ENCODE measurements around the gene SFXN1. TPM values are rescaled to one million over a fixed set of nuclear protein-coding genes. Genes with fewer than 3 reads are reported as not detected.

SFXN1 gene
- polyA plus RNA-seq, 4 donors: 14.9 to 42.1 (median 22.4) TPM

DNA sequence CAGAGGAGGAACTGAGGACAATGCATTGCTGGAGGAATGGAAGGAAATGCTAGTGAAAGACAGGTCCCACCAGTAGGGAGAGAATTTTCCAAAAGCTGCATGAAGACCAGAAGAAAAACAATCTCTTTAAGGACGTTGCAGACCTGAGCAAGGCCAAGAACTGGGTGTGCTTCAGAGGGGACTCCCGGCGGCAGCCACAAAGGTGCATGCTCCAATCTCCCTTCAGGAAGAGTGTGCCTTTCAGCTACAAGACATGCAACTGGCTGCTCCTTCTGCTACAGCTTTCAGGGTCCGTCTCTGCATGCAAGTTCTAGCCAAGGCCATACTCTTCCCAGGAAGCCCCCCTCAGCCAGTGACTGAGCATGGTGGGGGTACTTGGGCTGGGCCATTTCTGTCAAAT lies 62.9 kb downstream of the SFXN1 start:
- no peak overlapping the region for H3K27ac ChIP-seq (ENCODE audit: low read depth in 1 of 3, low read length in 2 of 3)
- no peak overlapping the region for H3K4me3 ChIP-seq (ENCODE audit: low read depth in 1 of 3, low read length in 3 of 3)
- H3K27me3 ChIP-seq (ENCODE audit: control insufficient read depth in 3 of 3, insufficient read depth in 3 of 3, low read length in 3 of 3): no peaks in the 10 kb centered on the region
- DNase-seq (no peak), FAIRE-seq (no peak)
- WGBS, 3 donors: 57 to 65% (median 64%) methylated on average over 4 of the region's 4 CpGs
- no peaks in the 10 kb centered on the region for H3K4me1 ChIP-seq (ENCODE audit: control insufficient read depth in 3 of 3, insufficient read depth in 2 of 3, low read depth in 1 of 3, low read length in 2 of 3)
- H3K9me3 ChIP-seq (ENCODE audit: control insufficient read depth in 2 of 2, insufficient read depth in 1 of 2, low read depth in 1 of 2, low read length in 1 of 2): no peaks in the 10 kb centered on the region
- H3K36me3 ChIP-seq (ENCODE audit: control insufficient read depth in 3 of 3, insufficient read depth in 2 of 3, low read depth in 1 of 3, low read length in 3 of 3): no peaks in the 10 kb centered on the region

DNA sequence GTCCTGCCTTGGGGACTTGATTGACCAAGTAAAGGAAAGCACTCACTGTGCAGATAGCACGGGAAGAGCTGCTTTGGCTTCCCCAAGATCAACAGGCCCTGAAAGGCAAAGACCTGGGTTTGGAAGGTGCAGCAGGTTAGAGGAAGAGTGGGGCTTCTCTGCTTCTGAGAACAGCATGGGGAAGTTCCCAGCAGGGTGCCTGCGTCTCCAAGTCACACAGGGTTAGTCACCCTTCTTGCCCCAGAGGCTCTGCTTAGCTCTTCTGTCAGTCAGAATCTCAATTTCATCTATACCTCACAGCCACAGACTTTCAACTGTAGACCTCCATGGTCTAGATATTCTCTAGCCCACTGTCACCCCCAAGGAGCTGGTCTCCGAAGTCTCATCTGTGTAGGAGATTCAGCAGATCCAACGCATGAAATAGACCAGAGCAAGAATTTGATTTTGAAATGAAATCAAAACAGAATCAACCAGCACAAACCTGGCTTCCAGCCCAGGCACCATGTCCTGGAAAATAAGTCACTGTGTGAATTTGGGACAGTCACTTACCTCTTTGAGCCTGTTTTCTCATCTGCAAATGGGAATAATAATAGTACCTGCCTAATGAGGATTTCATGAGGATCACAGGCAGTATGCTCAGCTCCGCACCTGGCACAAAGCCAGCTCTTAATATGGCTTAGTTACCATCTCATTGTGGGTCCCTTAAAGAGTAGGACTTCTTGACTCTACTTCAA lies 64.0 kb downstream of the SFXN1 start:
- DNase-seq (no peak), FAIRE-seq (no peak)
- Histone ChIP-seq H3K4me1 (ENCODE audit: control insufficient read depth in 3 of 3, insufficient read depth in 2 of 3, low read depth in 1 of 3, low read length in 2 of 3) (no peaks in the 10 kb centered on the region), H3K27me3 (ENCODE audit: control insufficient read depth in 3 of 3, insufficient read depth in 3 of 3, low read length in 3 of 3) (peaks cover 0 to 1% (median under 1%) of the 10 kb centered on the region in 3 donors), H3K27ac (ENCODE audit: low read depth in 1 of 3, low read length in 2 of 3) (no peak overlapping the region), H3K4me3 (ENCODE audit: low read depth in 1 of 3, low read length in 3 of 3) (no peak overlapping the region), H3K9me3 (ENCODE audit: control insufficient read depth in 2 of 2, insufficient read depth in 1 of 2, low read depth in 1 of 2, low read length in 1 of 2) (no peaks in the 10 kb centered on the region), H3K36me3 (ENCODE audit: control insufficient read depth in 3 of 3, insufficient read depth in 2 of 3, low read depth in 1 of 3, low read length in 3 of 3) (no peaks in the 10 kb centered on the region)
- WGBS, 3 donors: 58 to 68% (median 64%) methylated on average over 5 of the region's 5 CpGs

DNA sequence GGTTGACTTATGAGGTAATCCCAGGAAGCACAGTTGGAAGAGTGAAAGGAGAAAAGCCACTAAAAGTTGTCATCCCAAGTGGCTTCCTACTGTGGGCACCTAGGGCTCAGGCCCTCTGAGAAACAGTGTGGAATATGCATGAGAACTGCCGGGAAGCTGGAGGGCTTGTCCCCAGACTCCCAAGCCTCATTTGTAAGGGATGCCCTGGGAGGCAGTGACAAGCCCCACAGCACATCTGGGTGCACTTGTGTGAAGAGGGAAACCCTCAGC lies 64.5 kb downstream of the SFXN1 start:
- Histone ChIP-seq H3K4me1 (ENCODE audit: control insufficient read depth in 3 of 3, insufficient read depth in 2 of 3, low read depth in 1 of 3, low read length in 2 of 3) (no peaks in the 10 kb centered on the region), H3K4me3 (ENCODE audit: low read depth in 1 of 3, low read length in 3 of 3) (no peak overlapping the region), H3K27ac (ENCODE audit: low read depth in 1 of 3, low read length in 2 of 3) (no peak overlapping the region), H3K36me3 (ENCODE audit: control insufficient read depth in 3 of 3, insufficient read depth in 2 of 3, low read depth in 1 of 3, low read length in 3 of 3) (no peaks in the 10 kb centered on the region), H3K9me3 (ENCODE audit: control insufficient read depth in 2 of 2, insufficient read depth in 1 of 2, low read depth in 1 of 2, low read length in 1 of 2) (no peaks in the 10 kb centered on the region), H3K27me3 (ENCODE audit: control insufficient read depth in 3 of 3, insufficient read depth in 3 of 3, low read length in 3 of 3) (peaks cover 0 to 6% (median 2%) of the 10 kb centered on the region in 3 donors)
- FAIRE-seq: no peak
- WGBS, 3 donors: 71 to 80% (median 77%) methylated on average over 1 of the region's 1 CpG
- DNase-seq: no peak

DNA sequence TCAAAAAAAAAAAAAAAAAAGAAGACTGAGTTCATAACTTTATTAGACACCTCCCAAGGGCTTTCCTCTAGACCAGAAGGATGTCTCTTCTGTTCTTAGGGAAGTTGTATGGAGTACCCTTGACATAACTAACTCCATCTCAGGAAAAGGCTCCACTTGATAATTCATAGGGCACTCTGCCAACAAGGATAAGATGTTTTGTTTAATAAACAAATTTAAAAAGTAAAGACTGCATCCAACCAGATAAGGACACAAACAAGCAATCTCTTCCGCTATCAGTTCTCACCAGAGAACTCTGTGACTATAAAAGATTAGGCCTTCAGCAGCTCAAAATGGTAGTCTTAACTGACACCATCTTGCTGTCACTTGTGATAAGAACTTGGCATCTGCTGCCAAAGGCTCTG lies 65.8 kb downstream of the SFXN1 start:
- no peak overlapping the region for H3K4me3 ChIP-seq (ENCODE audit: low read depth in 1 of 3, low read length in 3 of 3)
- peaks cover 0 to 8% (median 2%) of the 10 kb centered on the region in 3 donors for H3K27me3 ChIP-seq (ENCODE audit: control insufficient read depth in 3 of 3, insufficient read depth in 3 of 3, low read length in 3 of 3)
- FAIRE-seq (no peak), DNase-seq (no peak)
- no peak overlapping the region for H3K27ac ChIP-seq (ENCODE audit: low read depth in 1 of 3, low read length in 2 of 3)
- WGBS, 3 donors: 93 to 96% (median 93%) methylated on average over 1 of the region's 1 CpG
- no peaks in the 10 kb centered on the region for H3K9me3 ChIP-seq (ENCODE audit: control insufficient read depth in 2 of 2, insufficient read depth in 1 of 2, low read depth in 1 of 2, low read length in 1 of 2)
- no peaks in the 10 kb centered on the region for H3K4me1 ChIP-seq (ENCODE audit: control insufficient read depth in 3 of 3, insufficient read depth in 2 of 3, low read depth in 1 of 3, low read length in 2 of 3)
- no peaks in the 10 kb centered on the region for H3K36me3 ChIP-seq (ENCODE audit: control insufficient read depth in 3 of 3, insufficient read depth in 2 of 3, low read depth in 1 of 3, low read length in 3 of 3)

DNA sequence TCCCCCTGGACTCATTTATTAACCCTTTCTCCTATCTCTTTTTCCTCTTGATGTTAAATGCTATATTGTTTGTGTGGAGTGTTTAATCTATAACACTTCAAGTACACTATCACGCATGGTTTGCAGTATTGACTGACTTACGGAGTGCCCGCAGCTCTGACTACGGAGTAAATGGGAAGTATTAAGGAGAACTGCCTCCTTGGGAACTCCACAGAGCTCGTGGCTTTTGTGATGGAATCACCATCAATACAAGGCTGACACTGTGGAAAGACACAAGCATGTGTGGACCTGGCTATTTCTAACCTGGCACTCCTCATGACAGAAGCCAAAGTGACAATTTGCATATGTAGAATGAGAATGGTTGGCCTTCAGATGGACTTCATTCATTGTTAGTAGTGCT lies 66.2 kb downstream of the SFXN1 start:
- Histone ChIP-seq H3K9me3 (ENCODE audit: control insufficient read depth in 2 of 2, insufficient read depth in 1 of 2, low read depth in 1 of 2, low read length in 1 of 2) (no peaks in the 10 kb centered on the region), H3K4me3 (ENCODE audit: low read depth in 1 of 3, low read length in 3 of 3) (no peak overlapping the region), H3K4me1 (ENCODE audit: control insufficient read depth in 3 of 3, insufficient read depth in 2 of 3, low read depth in 1 of 3, low read length in 2 of 3) (no peaks in the 10 kb centered on the region), H3K36me3 (ENCODE audit: control insufficient read depth in 3 of 3, insufficient read depth in 2 of 3, low read depth in 1 of 3, low read length in 3 of 3) (no peaks in the 10 kb centered on the region), H3K27ac (ENCODE audit: low read depth in 1 of 3, low read length in 2 of 3) (no peak overlapping the region), H3K27me3 (ENCODE audit: control insufficient read depth in 3 of 3, insufficient read depth in 3 of 3, low read length in 3 of 3) (peaks cover 0 to 8% (median 2%) of the 10 kb centered on the region in 3 donors)
- DNase-seq (no peak), FAIRE-seq (no peak)
- 85 to 91% (median 87%) methylated on average over 5 of the region's 5 CpGs for WGBS, 3 donors

DNA sequence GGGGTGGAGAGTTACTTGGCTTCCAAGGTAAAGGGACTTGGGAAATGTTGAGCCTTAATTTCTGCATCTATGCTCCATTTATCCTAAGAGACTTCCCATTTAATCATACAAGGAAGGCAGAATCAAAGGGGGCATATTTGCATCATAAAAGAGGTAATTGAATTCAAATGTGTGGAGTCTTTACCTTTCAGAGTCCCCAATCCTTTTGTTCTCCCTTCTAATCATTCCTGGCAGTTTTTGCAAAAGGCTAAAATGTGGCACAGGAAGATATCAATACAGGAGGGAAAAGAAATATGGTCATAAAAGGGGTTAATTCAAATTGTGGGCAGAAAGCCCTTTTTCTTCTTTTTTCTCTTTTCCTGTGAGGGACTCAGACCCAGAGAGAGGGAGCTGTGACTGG lies 69.5 kb downstream of the SFXN1 start:
- peaks cover 0 to 8% (median 2%) of the 10 kb centered on the region in 3 donors for H3K27me3 ChIP-seq (ENCODE audit: control insufficient read depth in 3 of 3, insufficient read depth in 3 of 3, low read length in 3 of 3)
- FAIRE-seq (no peak), DNase-seq (no peak)
- H3K4me3 ChIP-seq (ENCODE audit: low read depth in 1 of 3, low read length in 3 of 3): no peak overlapping the region
- H3K36me3 ChIP-seq (ENCODE audit: control insufficient read depth in 3 of 3, insufficient read depth in 2 of 3, low read depth in 1 of 3, low read length in 3 of 3): no peaks in the 10 kb centered on the region
- H3K27ac ChIP-seq (ENCODE audit: low read depth in 1 of 3, low read length in 2 of 3): no peak overlapping the region
- H3K9me3 ChIP-seq (ENCODE audit: control insufficient read depth in 2 of 2, insufficient read depth in 1 of 2, low read depth in 1 of 2, low read length in 1 of 2): no peaks in the 10 kb centered on the region
- H3K4me1 ChIP-seq (ENCODE audit: control insufficient read depth in 3 of 3, insufficient read depth in 2 of 3, low read depth in 1 of 3, low read length in 2 of 3): no peaks in the 10 kb centered on the region

DNA sequence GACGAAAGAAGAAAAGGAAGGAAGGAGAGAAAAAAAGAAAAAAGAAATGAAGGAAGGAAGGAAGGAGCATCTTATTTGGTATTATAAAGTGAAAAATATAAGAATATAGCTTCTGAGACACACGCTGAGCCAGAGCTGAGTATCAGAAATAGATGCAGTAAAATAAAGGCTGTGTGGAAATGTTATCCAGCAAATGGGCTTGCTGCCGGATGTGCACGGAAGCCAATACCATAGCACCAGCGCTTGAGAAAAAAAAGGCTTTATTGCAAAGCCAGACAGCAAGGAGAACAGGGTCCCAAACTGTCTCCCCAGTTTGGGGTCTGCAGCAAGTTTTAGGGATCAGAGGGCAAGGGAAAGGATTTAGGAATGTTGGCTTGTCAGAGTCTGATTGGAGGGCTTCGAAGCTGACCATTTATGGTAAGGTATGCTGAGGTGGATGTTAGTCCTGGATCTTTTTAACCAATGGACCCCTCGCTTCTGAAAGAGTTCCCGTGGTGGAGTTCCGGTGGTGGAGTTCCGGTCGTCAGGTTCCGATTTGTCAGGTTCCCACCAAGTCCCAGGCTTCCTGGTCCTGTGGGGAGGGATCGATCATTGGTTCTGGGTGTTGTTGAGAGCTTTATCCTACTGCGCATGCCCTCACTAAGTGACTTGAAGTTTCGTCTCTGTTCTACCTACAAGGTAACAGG lies 70.4 kb downstream of the SFXN1 start:
- no peak for FAIRE-seq
- 62 to 81% (median 72%) methylated on average over 15 of the region's 15 CpGs for WGBS, 3 donors
- H3K9me3 ChIP-seq (ENCODE audit: control insufficient read depth in 2 of 2, insufficient read depth in 1 of 2, low read depth in 1 of 2, low read length in 1 of 2): no peaks in the 10 kb centered on the region

DNA sequence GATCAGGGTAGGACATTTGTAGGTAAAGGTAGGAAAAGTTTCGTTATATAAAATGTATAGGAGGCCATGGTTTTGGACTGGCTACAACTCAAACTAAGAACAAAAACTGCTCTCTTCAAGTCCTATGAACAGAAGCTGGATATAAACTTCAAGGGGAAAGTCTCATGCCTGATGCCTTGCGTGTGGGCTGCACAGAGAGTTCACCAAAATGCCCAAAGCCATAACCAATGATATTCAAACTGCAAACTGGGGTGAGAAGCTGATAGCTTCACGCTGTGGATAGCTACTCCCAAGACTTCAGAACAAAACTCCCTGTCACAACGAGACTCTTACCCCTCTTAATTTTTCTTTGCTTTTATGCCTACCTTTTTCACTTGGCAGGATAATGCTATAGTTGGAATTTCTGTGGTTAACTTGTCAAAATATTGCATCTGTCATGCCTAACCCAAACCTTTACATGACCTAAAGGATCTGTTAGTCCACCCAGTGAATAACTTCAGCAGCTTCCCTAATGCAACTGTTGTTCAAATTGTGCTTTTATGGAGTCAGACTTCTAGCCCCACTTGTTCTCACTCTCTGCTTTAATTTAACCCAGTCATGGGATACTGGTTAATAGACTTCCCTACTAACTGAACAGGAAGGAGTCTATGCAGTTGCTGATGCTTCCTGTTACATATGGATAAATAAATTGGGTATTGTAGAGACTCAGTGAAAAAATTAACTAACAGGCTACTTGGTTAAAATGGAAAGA lies 71.9 kb downstream of the SFXN1 start:
- FAIRE-seq: no peak
- 61 to 80% (median 79%) methylated on average over 4 of the region's 4 CpGs for WGBS, 3 donors

More for the DNA sequence above, 70.4 kb downstream of the SFXN1 start:
- DNase-seq: no peak
- no peaks in the 10 kb centered on the region for H3K36me3 ChIP-seq (ENCODE audit: control insufficient read depth in 3 of 3, insufficient read depth in 2 of 3, low read depth in 1 of 3, low read length in 3 of 3)
- no peak overlapping the region for H3K4me3 ChIP-seq (ENCODE audit: low read depth in 1 of 3, low read length in 3 of 3)
- no peaks in the 10 kb centered on the region for H3K4me1 ChIP-seq (ENCODE audit: control insufficient read depth in 3 of 3, insufficient read depth in 2 of 3, low read depth in 1 of 3, low read length in 2 of 3)
- peaks cover 0 to 8% (median 2%) of the 10 kb centered on the region in 3 donors for H3K27me3 ChIP-seq (ENCODE audit: control insufficient read depth in 3 of 3, insufficient read depth in 3 of 3, low read length in 3 of 3)
- H3K27ac ChIP-seq (ENCODE audit: low read depth in 1 of 3, low read length in 2 of 3): no peak overlapping the region

More for the DNA sequence above, 71.9 kb downstream of the SFXN1 start:
- Histone ChIP-seq H3K4me1 (ENCODE audit: control insufficient read depth in 3 of 3, insufficient read depth in 2 of 3, low read depth in 1 of 3, low read length in 2 of 3) (no peaks in the 10 kb centered on the region), H3K27me3 (ENCODE audit: control insufficient read depth in 3 of 3, insufficient read depth in 3 of 3, low read length in 3 of 3) (peaks cover 0 to 8% (median 2%) of the 10 kb centered on the region in 3 donors), H3K9me3 (ENCODE audit: control insufficient read depth in 2 of 2, insufficient read depth in 1 of 2, low read depth in 1 of 2, low read length in 1 of 2) (no peaks in the 10 kb centered on the region), H3K27ac (ENCODE audit: low read depth in 1 of 3, low read length in 2 of 3) (no peak overlapping the region), H3K4me3 (ENCODE audit: low read depth in 1 of 3, low read length in 3 of 3) (no peak overlapping the region), H3K36me3 (ENCODE audit: control insufficient read depth in 3 of 3, insufficient read depth in 2 of 3, low read depth in 1 of 3, low read length in 3 of 3) (no peaks in the 10 kb centered on the region)
- no peak for DNase-seq

Data from small intestine (tissue), 7 donors.